ENCODE results near the gene PPP4R4.

PPP4R4 gene

DNA sequence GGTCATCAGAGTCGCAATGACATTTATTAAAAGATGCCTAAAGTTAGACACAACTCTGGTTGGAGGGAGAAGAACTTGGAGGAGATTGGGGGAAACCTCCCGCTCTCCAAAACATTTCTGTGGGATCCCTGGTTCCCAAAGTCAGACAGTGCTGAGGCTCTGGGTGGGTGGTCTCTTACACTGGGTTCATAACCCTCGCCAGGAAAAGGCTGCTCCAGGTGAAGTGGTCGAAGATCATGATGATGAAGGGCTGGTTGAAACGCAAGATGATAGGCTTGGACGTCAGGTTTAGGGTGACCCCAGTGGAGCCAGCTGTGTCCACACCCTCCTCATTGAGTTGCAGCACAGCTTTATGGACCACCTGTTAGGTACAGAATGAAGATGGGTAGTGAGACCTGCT lies 130.1 kb downstream of the PPP4R4 start:
- DNase-seq = no peak

DNA sequence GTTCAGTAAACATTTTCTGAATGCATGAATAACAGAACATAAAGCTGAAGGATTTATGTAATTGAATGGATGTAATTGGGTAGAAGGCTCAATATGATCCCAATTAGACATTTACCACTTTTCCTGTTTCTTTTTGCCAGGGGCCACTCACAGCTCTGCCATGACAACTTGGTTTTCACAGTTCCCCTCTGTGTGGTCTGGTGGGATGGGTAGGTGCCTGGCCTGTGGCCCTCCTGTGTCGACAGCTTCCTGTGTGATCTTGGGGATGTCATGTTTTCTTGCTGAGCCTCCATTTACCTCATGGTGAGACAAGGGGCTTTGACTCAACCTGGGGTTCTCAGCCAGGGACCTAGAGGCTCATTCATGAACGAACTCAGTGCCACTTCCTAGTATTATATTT lies 131.5 kb downstream of the PPP4R4 start:
- no peak for DNase-seq

DNA sequence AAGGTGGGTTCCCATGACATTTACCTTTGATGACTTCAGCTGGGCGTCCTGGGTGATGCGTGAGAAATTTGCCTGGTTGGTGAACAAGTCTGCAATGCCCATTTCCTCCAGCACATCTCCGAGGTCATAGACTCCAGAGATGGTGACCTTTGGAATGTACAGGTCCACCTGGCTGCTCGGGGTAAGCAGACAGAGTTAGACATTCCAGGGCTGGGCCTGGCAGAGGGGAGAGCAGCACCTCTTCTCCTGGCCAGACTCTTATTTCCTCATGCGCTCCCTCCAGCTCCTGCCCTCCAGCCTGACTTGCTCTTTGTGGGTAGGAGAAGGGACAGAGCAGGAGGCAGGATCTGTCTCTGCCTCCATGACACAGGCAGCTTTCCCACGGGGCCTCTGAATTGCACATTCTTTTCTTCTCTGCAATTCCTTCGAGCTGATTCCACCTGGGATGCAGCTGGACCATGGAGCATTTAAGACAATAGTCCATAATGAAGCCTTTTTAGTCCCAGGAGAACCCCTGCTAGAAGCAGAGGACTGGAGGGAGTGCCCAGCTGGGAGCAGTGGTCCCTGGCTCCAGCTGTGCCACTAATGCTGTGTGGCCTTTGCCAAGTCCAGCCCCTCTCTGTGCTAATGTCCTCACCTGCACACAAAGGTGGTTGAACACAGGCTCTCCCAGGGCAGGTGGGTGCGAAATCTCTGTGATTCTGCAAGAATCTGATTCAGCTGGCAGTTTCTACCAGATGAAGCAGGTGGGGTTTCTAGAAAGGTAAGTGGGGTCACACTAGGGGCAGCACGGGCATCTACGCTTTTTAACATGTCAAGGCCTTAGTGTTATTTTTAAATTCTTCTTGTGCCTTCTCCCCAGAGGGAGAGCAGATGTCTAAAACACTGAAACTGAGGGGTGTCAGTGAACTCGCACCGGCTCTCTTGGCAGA lies 132.2 kb downstream of the PPP4R4 start:
- DNase-seq = no peak

DNA sequence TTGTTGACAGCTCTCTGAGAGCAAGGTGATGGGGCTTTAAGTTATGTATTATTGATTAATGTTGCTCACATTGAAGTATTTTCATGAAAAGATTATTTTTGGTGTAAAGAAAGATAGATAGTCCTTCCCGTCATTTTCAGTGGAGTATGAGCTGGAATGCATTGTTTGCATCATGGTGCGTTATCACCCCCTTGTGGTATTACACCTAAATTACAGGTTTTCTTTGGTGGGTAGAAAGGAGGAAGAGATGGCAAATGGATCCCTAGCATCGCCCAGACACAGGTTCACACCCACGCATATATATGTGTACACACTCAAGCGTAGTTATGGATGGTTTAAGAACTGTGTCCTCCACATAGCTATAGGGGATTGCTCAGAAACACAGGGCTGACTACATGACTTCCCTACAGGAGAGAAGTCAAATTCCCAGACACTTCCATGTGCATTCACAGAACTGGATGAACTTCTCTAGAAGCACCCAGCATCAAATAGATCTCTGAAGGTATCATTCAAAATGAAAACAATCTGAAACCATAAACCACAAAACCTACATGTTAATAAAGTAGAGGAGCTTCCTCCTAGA lies 133.4 kb downstream of the PPP4R4 start:
- DNase-seq = no peak

DNA sequence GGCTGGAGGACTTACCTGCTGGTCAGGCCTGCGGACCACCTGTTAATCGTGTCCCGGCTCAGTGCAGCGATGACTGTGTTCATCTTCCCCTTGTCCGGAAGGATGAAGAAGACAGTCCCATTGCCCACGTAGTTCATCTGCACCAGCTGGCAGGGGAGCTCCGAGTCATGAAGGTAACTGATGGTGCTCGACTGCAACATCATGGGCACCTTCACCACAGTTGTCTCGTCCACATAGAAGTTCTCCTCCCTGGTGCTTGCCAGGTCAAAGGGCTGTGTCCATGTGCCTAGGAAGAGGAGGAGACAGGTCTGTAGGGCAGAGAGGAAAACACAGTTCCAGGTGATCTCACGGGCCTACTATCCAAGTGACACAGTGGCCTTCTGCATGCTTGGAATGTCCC lies 135.6 kb downstream of the PPP4R4 start:
- no peak for DNase-seq

GRCh38 chr14:94310248-94310647 lies 136.1 kb downstream of the PPP4R4 start:
- DNase-seq = no peak

DNA sequence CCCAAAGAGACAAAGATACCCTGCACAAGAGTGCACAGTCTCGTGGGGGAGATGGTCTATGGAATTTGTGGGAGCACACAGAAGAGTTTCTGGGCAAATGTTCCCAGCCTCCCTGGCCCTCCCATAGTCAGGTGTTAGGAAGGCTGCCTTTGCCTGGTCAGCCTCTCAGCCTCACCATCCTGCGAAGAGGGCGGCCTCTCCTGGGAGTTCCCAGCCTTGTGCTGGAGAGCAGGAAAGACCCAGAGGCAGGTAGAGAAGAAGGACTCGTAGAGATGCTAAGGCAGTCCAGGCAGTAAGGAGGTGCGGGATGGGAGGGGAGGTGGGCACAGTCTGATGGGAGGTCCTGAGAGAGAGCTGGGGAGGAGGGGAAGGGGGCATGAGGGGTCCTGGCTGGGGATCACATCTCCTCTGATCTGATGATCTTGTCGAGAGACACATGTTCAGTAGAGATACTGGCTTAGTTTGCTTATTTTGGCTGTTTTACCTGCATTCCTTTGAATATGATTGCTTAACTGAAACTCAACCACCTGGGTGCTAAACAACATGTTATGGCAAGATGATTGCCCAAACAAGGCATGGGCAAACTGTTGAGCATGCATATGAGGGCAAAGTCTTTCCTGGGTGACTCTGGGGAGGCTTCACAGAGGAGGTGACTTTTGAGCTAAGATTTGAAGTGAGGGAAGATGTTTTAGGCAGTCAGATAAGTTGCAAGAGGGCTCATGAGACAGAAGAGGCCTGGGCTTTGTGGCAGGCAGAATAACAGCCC lies 138.5 kb downstream of the PPP4R4 start:
- no peak for DNase-seq

- DNase-seq = no peak
These were observed 140.0 kb downstream of the PPP4R4 start for GRCh38 chr14:94313991-94314655.

DNA sequence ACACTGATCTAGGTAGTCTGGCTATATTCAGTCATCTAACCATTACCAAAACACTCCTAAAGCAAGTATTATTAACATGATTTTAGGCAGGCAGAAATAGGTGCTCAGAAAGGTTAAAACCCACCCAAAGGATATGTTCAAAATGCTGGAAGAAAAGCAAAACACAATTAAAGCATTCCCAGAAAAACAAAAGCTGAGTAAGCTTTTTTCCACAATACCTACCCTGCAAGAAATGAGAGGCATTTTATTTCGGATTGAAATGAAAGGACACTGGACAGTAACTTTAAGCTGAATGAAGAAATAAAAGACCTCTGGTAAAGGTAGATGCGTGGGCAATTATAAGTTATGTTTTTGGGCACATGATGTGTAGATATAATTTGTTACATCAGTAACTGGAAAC lies 140.8 kb downstream of the PPP4R4 start:
- DNase-seq = no peak

- no peak for DNase-seq
These were observed 142.6 kb downstream of the PPP4R4 start for GRCh38 chr14:94316692-94317091.

DNA sequence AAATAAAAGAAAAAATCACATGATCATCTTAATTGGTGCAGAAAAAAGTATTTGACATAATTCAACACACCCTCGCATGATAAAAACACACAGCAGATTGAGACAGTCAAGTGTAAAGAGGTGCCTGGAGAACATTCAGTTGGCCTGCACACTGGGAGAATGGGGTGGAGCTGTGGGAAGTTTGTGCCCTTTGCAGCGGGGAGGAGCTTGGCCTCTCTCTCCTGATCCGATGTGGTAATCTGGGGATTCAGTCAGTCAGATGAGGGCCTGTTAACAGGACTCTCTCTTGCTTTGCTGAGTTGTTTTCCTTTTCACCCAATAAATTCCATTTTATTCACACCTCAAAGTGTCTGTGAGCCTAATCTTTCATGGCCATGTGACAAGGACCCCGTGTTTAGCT lies 143.1 kb downstream of the PPP4R4 start:
- no peak for DNase-seq

DNA sequence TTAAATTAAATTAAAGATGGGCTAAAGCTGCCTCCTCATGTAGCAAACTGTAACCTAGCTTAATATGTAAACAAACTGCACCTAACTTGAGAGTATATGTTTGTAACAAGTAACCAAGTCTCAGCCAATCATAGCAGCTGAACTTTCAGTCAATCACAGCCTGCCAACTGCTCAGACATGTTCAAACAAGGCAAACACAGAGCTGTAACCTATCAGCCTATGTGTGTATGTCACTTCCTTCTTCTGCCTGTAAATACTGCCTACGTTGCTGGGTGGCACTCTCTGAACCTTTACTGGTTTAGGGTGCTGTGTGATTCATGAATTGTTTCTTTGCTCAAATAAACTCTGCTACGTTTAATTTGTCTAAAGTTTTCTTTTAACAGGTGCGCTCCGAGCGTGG lies 146.1 kb downstream of the PPP4R4 start:
- DNase-seq = no peak

GRCh38 chr14:94321421-94322271 lies 147.5 kb downstream of the PPP4R4 start:
- no peak for DNase-seq

DNA sequence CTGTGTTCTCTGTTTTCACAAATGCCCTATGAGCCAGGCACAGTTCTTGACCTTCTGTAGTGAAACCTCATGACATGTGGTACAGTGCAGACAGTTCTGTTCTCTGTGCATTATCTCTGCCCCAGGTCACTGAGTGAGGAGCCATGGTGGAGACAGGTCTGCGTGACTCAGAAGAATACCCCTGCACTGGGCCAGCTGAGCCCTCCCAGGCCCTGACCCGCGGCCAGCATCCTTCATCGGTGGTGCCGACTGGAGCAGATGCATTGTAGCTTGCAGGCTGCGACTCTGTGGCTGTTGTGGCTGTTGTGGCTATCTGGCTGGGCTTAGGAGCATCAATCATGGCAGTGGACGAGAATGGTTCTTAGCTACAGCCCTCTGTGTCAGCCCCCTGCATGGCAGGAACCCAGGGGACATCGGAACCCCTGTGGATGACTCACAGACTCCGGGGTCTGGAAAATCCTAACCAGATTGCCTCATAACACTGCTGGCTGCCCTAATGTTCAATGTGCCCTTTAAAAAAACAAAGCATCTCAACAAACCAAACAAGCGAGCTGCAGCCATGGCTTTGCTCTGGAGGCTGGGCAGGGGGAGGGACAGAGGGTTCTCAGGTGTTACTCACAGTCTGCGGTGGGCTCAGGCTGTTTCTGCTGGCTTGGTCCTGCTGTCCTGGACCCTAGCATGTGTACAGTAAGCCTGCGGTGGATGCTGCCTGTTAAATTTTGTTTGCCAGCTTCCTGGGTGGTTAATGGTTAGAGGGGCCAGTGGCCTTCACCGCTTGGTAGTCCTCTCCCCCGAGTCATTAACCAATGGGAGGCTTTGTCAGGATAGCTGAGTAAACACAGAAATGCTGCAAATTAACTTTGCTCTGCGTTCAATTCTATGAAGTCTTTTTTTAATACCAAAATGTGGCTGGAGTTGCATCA lies 148.8 kb downstream of the PPP4R4 start, which contains the start of gene SERPINA6:
Gene SERPINA6 (minus strand): TSS at position 689 of the 923 bp plus-strand sequence. CDS start 8,688 bp downstream, outside the sequence.
- no peak for DNase-seq

DNA sequence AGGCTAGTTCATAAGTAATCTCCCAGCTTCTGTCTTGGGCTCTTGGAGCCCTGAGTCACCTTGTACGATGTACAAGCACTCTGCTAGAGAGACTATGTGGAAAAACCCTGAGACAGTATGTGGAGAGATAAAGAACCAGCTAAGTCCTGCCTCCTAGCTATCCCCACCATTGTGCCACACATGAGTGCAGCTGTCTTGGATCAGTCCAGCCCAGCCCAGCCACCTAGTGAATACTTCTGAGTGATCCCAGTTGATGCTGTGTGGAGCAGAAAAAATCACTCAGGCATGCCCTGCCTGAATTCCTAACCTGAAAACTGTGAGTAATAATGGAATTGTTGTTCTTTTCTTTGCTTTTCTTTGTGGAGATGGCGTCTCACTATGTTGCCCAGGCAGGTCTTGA lies 154.1 kb downstream of the PPP4R4 start:
- no peak for DNase-seq

All from amygdala (tissue), 56 donors.